H1 (cell line): ENCODE results near the gene PTDSS2. TPM values are rescaled to one million over a fixed set of nuclear protein-coding genes. Genes with fewer than 3 reads are reported as not detected.

Source experiments
- CTCF ChIA-PET: fragments of 300-600 bp; sonication (Branson Sonifier 250); formaldehyde crosslinking; loops from one replicate; lab custom pipeline; 2021; ENCODE audit not compliant: partially characterized antibody; lab: Charles Lee
- POLR2A ChIA-PET: fragments of 300-600 bp; sonication (Branson Sonifier 250); formaldehyde crosslinking; loops from one replicate; lab custom pipeline; 2021; ENCODE audit warnings: inconsistent platforms; ENCODE audit not compliant: partially characterized antibody; lab: Charles Lee
- DNase-seq, 2 experiments: peaks; one replicate each; pipeline versions ENCODE4 v3.0.0 to v3.0.0-alpha.2; 2010 to 2022; ENCODE audit warnings: low spot score in 2 of 2, low read depth in 1 of 2, mixed read lengths in 1 of 2
- FAIRE-seq: peaks from 2 replicates; lab custom pipeline; 2011; peaks lifted over from hg19 to GRCh38; lab: Jason Lieb, UNC
- H2AFZ ChIP-seq: 2 replicates; pipeline ENCODE4 v1.8.1; 2012; ENCODE audit warnings: low read length, inconsistent platforms
- H2AK5ac ChIP-seq: 2 replicates; pipeline ENCODE4 v1.6.1; 2013; ENCODE audit warnings: low read depth, low read length
- H2BK120ac ChIP-seq: replicated peaks from 2 replicates; pipeline ENCODE3; 2013; ENCODE audit warnings: low read depth, low read length, inconsistent platforms
- H2BK12ac ChIP-seq: 2 replicates; pipeline ENCODE4 v1.6.1; 2013; ENCODE audit warnings: low read depth, low read length
- H2BK15ac ChIP-seq: 2 replicates; pipeline ENCODE4 v1.6.1; 2013; ENCODE audit warnings: low read length
- H2BK20ac ChIP-seq: 2 replicates; pipeline ENCODE4 v1.6.1; 2013; ENCODE audit warnings: low read length
- H2BK5ac ChIP-seq: 2 replicates; pipeline ENCODE4 v1.6.1; 2013; ENCODE audit warnings: low read depth, low read length
- H3K14ac ChIP-seq: 2 replicates; pipeline ENCODE4 v1.6.1; 2013; ENCODE audit warnings: inconsistent platforms; ENCODE audit not compliant: insufficient read length
- H3K18ac ChIP-seq: 2 replicates; pipeline ENCODE4 v1.6.1; 2013; ENCODE audit warnings: low read length; ENCODE audit errors: extremely low read depth
- H3K23ac ChIP-seq: 2 replicates; pipeline ENCODE4 v1.6.1; 2013; ENCODE audit warnings: inconsistent platforms; ENCODE audit not compliant: insufficient read length
- H3K23me2 ChIP-seq: 2 replicates; pipeline ENCODE4 v1.6.1; 2013; ENCODE audit warnings: low read depth, low read length
- H3K27ac ChIP-seq: 2 replicates; pipeline ENCODE4 v1.6.1; 2011; ENCODE audit warnings: low read depth, low read length, inconsistent platforms
- H3K27me3 ChIP-seq, 4 experiments: replicated peaks in 1 of 4; 1 replicate in 1 of 4; 2 replicates in 3 of 4; pipeline versions ENCODE4 v1.6.1 to v1.8.1; 2011 to 2013; ENCODE audit warnings: low read length in 3 of 4, mild to moderate bottlenecking in 3 of 4, inconsistent platforms in 2 of 4, mixed read lengths in 2 of 4, moderate library complexity in 1 of 4; ENCODE audit not compliant: control insufficient read depth in 3 of 4, insufficient read depth in 3 of 4; ENCODE audit errors: extremely low read depth in 1 of 4
- H3K36me3 ChIP-seq, 4 experiments: 2 replicates each; pipeline versions ENCODE4 v1.6.1 to v1.8.1; 2011 to 2013; ENCODE audit warnings: mild to moderate bottlenecking in 4 of 4, low read length in 3 of 4, moderate library complexity in 2 of 4, control low read depth in 1 of 4, inconsistent platforms in 1 of 4; ENCODE audit not compliant: insufficient read depth in 4 of 4, control insufficient read depth in 2 of 4
- H3K4ac ChIP-seq: replicated peaks from 2 replicates; pipeline ENCODE3; 2013; ENCODE audit warnings: low read length, low read depth, mixed read lengths, inconsistent platforms; ENCODE audit not compliant: insufficient read length
- H3K4me1 ChIP-seq, 4 experiments: replicated peaks in 1 of 4; 1 replicate in 1 of 4; 2 replicates in 3 of 4; pipeline versions ENCODE4 v1.6.1 to v1.8.1; 2011 to 2013; ENCODE audit warnings: low read length in 3 of 4, inconsistent platforms in 2 of 4, mixed read lengths in 1 of 4; ENCODE audit not compliant: insufficient read depth in 4 of 4, control insufficient read depth in 3 of 4
- H3K4me2 ChIP-seq, 2 experiments: 2 replicates each; pipeline versions ENCODE4 v1.6.1 to v1.8.1; 2011 to 2013; ENCODE audit warnings: low read depth in 2 of 2, low read length in 2 of 2, control low read depth in 1 of 2, inconsistent platforms in 1 of 2, mild to moderate bottlenecking in 1 of 2; ENCODE audit not compliant: insufficient read depth in 1 of 2
- H3K4me3 ChIP-seq, 4 experiments: fragments of 200-600, 300-600 bp in 1 of 4; sonication (generic), shearing (Covaris generic), sonication (Bioruptor Twin) in 1 of 4; 2 replicates each; pipeline versions ENCODE4 v1.5.1 to v1.8.1; 2011 to 2016; ENCODE audit warnings: low read length in 4 of 4, low read depth in 3 of 4, control low read depth in 2 of 4, inconsistent platforms in 2 of 4, mild to moderate bottlenecking in 2 of 4, mixed read lengths in 1 of 4, moderate library complexity in 1 of 4; ENCODE audit not compliant: insufficient read depth in 2 of 4; ENCODE audit errors: extremely low read depth in 1 of 4
- H3K56ac ChIP-seq: replicated peaks from 2 replicates; pipeline ENCODE3; 2013; ENCODE audit warnings: low read depth, mild to moderate bottlenecking, mixed read lengths, low read length, inconsistent platforms; ENCODE audit not compliant: insufficient read length
- H3K79me1 ChIP-seq: 2 replicates; pipeline ENCODE4 v1.6.1; 2013; ENCODE audit warnings: low read depth, low read length, control low read depth
- H3K79me2 ChIP-seq, 2 experiments: 2 replicates each; pipeline versions ENCODE4 v1.6.1 to v1.8.1; 2012 to 2013; ENCODE audit warnings: low read length in 2 of 2, mild to moderate bottlenecking in 2 of 2, inconsistent platforms in 1 of 2; ENCODE audit not compliant: insufficient read depth in 2 of 2, control insufficient read depth in 1 of 2
- H3K9ac ChIP-seq, 4 experiments: replicated peaks in 1 of 4; 1 replicate in 1 of 4; 2 replicates in 3 of 4; pipeline versions ENCODE4 v1.6.1 to v1.8.1; 2011 to 2013; ENCODE audit warnings: low read depth in 3 of 4, low read length in 3 of 4, control low read depth in 2 of 4, mild to moderate bottlenecking in 2 of 4, moderate library complexity in 2 of 4, inconsistent platforms in 1 of 4; ENCODE audit errors: extremely low read depth in 1 of 4
- H3K9me3 ChIP-seq, 2 experiments: 2 replicates each; pipeline versions ENCODE4 v1.6.1 to v1.8.1; 2012 to 2013; ENCODE audit warnings: mild to moderate bottlenecking in 2 of 2, moderate library complexity in 2 of 2, control low read depth in 1 of 2, inconsistent platforms in 1 of 2, low read depth in 1 of 2, low read length in 1 of 2, mixed read lengths in 1 of 2; ENCODE audit not compliant: insufficient read depth in 2 of 2
- H4K20me1 ChIP-seq, 2 experiments: replicated peaks in 1 of 2; 2 replicates each; pipeline versions ENCODE3 to v1.8.1; 2011 to 2013; ENCODE audit warnings: inconsistent platforms in 2 of 2, low read length in 2 of 2, mild to moderate bottlenecking in 1 of 2; ENCODE audit not compliant: insufficient read depth in 2 of 2, control insufficient read depth in 1 of 2
- H4K5ac ChIP-seq: 2 replicates; pipeline ENCODE4 v1.6.1; 2013; ENCODE audit warnings: low read length, low read depth, mixed read lengths, inconsistent platforms; ENCODE audit not compliant: insufficient read length
- H4K8ac ChIP-seq: 2 replicates; pipeline ENCODE4 v1.8.0; 2013; ENCODE audit warnings: mild to moderate bottlenecking, moderate library complexity, low read length, inconsistent platforms; ENCODE audit not compliant: insufficient read depth; ENCODE audit errors: extremely low read depth
- H4K91ac ChIP-seq: replicated peaks from 2 replicates; pipeline ENCODE3; 2013; ENCODE audit warnings: low read length, mixed read lengths, inconsistent platforms; ENCODE audit not compliant: insufficient read length
- CHD1 ChIP-seq: IDR thresholded peaks from 2 replicates; pipeline ENCODE4 v1.6.1; 2012; ENCODE audit warnings: low read depth, low read length, improper control_type of control experiment
- CREB1 ChIP-seq: IDR thresholded peaks from 2 replicates; pipeline ENCODE4 v1.6.1; 2012; ENCODE audit warnings: inconsistent platforms
- EGR1 ChIP-seq: IDR thresholded peaks from 2 replicates; pipeline ENCODE4 v1.6.1; 2011; ENCODE audit warnings: low read depth, low read length, borderline replicate concordance
- FOSL1 ChIP-seq: IDR thresholded peaks from 2 replicates; pipeline ENCODE4 v1.6.1; 2011; ENCODE audit warnings: mild to moderate bottlenecking, low read depth, low read length, moderate library complexity; ENCODE audit not compliant: insufficient read depth
- JUND ChIP-seq: IDR thresholded peaks from 2 replicates; pipeline ENCODE4 v1.6.1; 2011; ENCODE audit warnings: mild to moderate bottlenecking, improper control_type of control experiment, low read length
- KDM1A ChIP-seq: fragments of 200-600, 300-600 bp; sonication (generic); IDR thresholded peaks from 2 replicates; pipeline ENCODE4 v1.7.1; 2016; ENCODE audit warnings: mild to moderate bottlenecking, low read length, borderline replicate concordance
- POLR2AphosphoS5 ChIP-seq: IDR thresholded peaks from 2 replicates; pipeline ENCODE4 v1.6.1; 2011; ENCODE audit warnings: low read depth, low read length
- SAP30 ChIP-seq: fragments of 300-600 bp; sonication (generic); IDR thresholded peaks from 2 replicates; pipeline ENCODE4 v1.7.1; 2012; ENCODE audit warnings: low read length, moderate library complexity, mild to moderate bottlenecking, inconsistent platforms; ENCODE audit not compliant: insufficient read depth, insufficient replicate concordance
- SIN3A ChIP-seq, 2 experiments: IDR thresholded peaks in 1 of 2; conservative IDR thresholded peaks in 1 of 2; 2 replicates each; pipeline ENCODE4 v1.6.1; 2011 to 2012; ENCODE audit warnings: low read length in 2 of 2, improper control_type of control experiment in 1 of 2, low read depth in 1 of 2, mild to moderate bottlenecking in 1 of 2
- SUZ12 ChIP-seq: fragments of 200-600 bp; sonication (generic); IDR thresholded peaks from 2 replicates; pipeline ENCODE4 v1.6.1; 2012; ENCODE audit warnings: mild to moderate bottlenecking, inconsistent platforms, low read length, moderate library complexity, mixed read lengths
- ZNF274 ChIP-seq: IDR thresholded peaks from 2 replicates; pipeline ENCODE4 v1.7.0; 2012; ENCODE audit warnings: low read length, borderline replicate concordance; ENCODE audit errors: extremely low read depth
- WGBS, 2 experiments: shearing (Covaris generic) in 1 of 2; methylation state at CpG; one replicate each; pipeline versions ENCODE4 v1.1.6 to v1.1.7; 2013 to 2015; ENCODE audit warnings: low lambda C conversion rate in 2 of 2, mixed read lengths in 2 of 2, inconsistent platforms in 1 of 2, low coverage in 1 of 2, missing lambda C conversion rate in 1 of 2; ENCODE audit not compliant: insufficient replicate concordance in 2 of 2, insufficient coverage in 1 of 2, insufficient read length in 1 of 2; ENCODE audit errors: extremely low coverage in 1 of 2, missing lambda C conversion rate in 1 of 2; 5-methylcytosine and 5-hydroxymethylcytosine counted together
- polyA plus RNA-seq, 7 experiments: library from polyadenylated mRNA; depleted of rRNA in 3 of 7; stranded (reverse) in 5 of 7; unstranded in 2 of 7; fragments of >200 nt in 5 of 7; fragments of 200-250 nt in 2 of 7; gene quantifications; 1 replicate in 5 of 7; 2 replicates in 1 of 7; 4 replicates in 1 of 7; pipeline versions ENCODE4 v1.2.1 to v1.2.3, GENCODE V29; 2011 to 2013; ENCODE audit warnings: missing spikeins in 2 of 7, mixed read lengths in 2 of 7
- total RNA-seq: library from RNA; stranded (reverse); fragmentation: NEBNext Ultra II Directional; extraction: Animal tissue kit (Norgen Biotek cat#: 25700); gene quantifications from 2 replicates; pipeline ENCODE4 v1.2.1, GENCODE V29; 2021
- TF ChIP-seq, protein P1 (sequence below): IDR thresholded peaks from 2 replicates; pipeline ENCODE4 v1.6.1; 2012; ENCODE audit warnings: low read length, inconsistent platforms

Gene PTDSS2
- total and polyA plus RNA-seq, 2 of the 8 experiments (the other 6 are each of a cell fraction or from before 2014, with no cell fraction given) = 48.7 to 68.2 TPM

- Histone ChIP-seq H3K56ac (no peak overlapping the region), H2AFZ (no peak overlapping the region), H2BK5ac (no peak overlapping the region), H4K91ac (no peak overlapping the region), H3K14ac (no peak overlapping the region), H3K4me1 (no peaks in the 10 kb centered on the region), H3K9me3 (peaks cover 4 to 14% of the 10 kb centered on the region in 2 experiments; a peak in 1 of 4 replicates), H3K4me2 (no peak overlapping the region), H3K79me2 (no peaks in the 10 kb centered on the region), H3K23me2 (no peaks in the 10 kb centered on the region), H4K5ac (no peak overlapping the region), H2AK5ac (no peak overlapping the region), H4K8ac (no peak overlapping the region), H2BK12ac (no peak overlapping the region), H2BK15ac (no peak overlapping the region), H2BK120ac (no peak overlapping the region), H3K23ac (no peak overlapping the region), H4K20me1 (peaks cover 0 to 2% of the 10 kb centered on the region in 2 experiments), H3K18ac (no peak overlapping the region), H3K4ac (no peak overlapping the region), H3K27me3 (0 out of 7 replicates have a peak, but pooled peaks cover 0 to 3% (median 0%) of the 10 kb centered on the region in 4 experiments), H3K4me3 (no peak overlapping the region), H3K9ac (no peak overlapping the region), H3K27ac (no peak overlapping the region), H3K79me1 (no peaks in the 10 kb centered on the region; the same call in 1 of the 2 replicates), H2BK20ac (no peak overlapping the region), H3K36me3 (no peaks in the 10 kb centered on the region)
- 89% methylated on average over 6 of the region's 6 CpGs; no CpG with 5 or more reads in 1 of the 2 experiments for WGBS, 2 experiments
- DNase-seq (no peak), FAIRE-seq (no peak)
- ChIA-PET POLR2A (interaction anchor here (1.0 kb wide), 1 partner anchor 11 kb away, joined by 3 read pairs; no protein-coding TSS in a partner anchor), CTCF (interaction anchor here (1.7 kb wide), 1 partner anchor 14 kb away, joined by 3 read pairs; no protein-coding TSS in a partner anchor)
- TF ChIP-seq CHD1 = no peak
- TF ChIP-seq, protein P1, sequence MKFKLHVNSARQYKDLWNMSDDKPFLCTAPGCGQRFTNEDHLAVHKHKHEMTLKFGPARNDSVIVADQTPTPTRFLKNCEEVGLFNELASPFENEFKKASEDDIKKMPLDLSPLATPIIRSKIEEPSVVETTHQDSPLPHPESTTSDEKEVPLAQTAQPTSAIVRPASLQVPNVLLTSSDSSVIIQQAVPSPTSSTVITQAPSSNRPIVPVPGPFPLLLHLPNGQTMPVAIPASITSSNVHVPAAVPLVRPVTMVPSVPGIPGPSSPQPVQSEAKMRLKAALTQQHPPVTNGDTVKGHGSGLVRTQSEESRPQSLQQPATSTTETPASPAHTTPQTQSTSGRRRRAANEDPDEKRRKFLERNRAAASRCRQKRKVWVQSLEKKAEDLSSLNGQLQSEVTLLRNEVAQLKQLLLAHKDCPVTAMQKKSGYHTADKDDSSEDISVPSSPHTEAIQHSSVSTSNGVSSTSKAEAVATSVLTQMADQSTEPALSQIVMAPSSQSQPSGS = no peak
- no peak for TF ChIP-seq FOSL1
- TF ChIP-seq KDM1A = no peak
- no peak for TF ChIP-seq SIN3A (conservative IDR thresholded peaks at IDR 0.05 in 1 of 2, IDR thresholded peaks at IDR 0.05 in 1 of 2; ENCODE audit: low read depth in 1 of 2, low read length in 2 of 2)
- TF ChIP-seq POLR2AphosphoS5 = no peak
- no peak for TF ChIP-seq EGR1
- no peak for TF ChIP-seq JUND
- TF ChIP-seq ZNF274 = no peak
- TF ChIP-seq CREB1 = no peak
- TF ChIP-seq SUZ12 = no peak
- TF ChIP-seq SAP30 = no peak
Observed at GRCh38 chr11:515131-515530, 65.1 kb downstream of the PTDSS2 start.
